HG03039 (cell line): ENCODE data around the gene SH3BP2.

Experiments
- ATAC-seq: cut with Tn5 transposase; IDR thresholded peaks from one replicate; pipeline ENCODE4 v1.9.1; 2021; ENCODE audit warnings: mild to moderate bottlenecking, moderate library complexity; ENCODE audit not compliant: unreplicated experiment

The SH3BP2 gene

DNA sequence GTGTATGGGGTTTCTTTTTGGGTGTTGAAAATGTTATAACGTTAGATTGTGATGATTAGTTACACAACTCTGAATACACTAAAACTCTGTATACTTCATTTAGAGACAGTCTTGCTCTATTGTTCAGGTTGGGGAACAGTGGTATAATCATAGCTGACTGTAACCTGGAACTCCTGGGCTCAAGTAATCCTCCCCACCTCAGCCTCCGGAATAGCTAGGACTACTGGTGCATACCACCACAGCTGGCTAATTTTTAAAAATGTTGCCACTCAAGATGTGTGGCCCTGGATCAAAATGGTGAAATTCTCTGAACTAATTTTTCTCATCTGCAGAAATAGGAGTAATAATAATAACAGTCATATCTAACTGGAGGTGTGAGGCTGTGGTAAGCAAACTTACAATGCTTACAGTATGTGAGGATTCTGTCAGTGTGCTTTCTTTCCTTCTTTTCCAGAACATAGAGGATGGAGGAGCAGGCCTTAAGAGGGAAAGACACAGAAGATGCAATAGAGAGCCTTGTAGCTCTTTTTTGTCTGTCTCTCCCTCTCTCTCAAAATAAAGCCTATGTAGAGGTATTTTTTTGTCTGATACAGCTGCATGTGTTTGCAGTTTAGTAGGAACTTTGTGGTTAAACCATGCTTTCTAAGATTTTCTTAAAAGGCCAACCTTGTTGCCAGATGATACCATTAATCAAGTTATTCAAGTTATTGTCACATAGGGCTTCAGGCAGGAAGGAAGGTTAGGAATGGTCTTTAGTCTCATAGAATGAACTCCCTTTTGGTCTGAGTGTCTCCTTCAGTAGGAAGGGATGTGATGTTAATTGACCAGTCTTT, 58.3 kb downstream of the SH3BP2 start:
- no peak for ATAC-seq

DNA sequence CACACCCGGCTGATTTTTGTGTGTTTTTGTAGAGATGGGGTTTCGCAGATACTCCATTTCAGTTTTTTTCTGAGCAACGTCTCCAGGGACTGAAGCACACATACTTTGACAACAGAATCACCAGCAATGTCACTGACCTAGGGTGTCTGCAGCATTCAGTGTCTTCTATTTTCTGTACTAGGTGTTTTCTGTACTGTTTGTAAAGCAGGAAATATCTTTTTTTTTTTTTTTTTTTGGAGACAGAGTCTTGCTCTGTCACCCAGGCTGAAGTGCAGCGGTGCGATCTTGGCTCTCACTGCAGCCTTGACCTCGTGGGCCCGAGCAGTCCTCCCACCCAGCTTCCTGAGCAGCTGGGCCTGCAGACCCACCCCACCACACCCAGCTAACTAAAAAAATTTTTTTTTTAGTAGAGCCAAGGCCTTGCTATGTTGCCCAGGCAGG, 59.6 kb downstream of the SH3BP2 start:
- no peak for ATAC-seq

DNA sequence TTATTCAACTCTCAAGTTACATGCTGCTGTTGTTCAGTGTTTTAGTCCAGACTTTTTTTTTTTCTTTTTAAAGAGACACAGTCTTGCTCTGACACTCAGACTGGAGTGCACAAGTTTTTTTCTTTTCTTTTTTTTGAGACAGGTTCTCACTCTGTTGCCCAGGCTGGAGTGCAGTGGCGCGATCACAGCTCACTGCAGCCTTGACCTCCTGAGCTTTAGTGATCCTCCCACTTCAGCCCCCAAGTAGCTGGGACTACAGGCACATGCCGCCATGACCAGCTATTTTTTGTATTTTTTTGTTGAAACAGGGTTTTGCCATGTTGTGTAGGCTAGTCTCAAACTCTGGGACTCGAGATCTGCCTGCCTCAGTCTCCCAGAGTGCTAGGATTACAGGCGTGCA, 62.7 kb downstream of the SH3BP2 start:
- ATAC-seq, result no peak

DNA sequence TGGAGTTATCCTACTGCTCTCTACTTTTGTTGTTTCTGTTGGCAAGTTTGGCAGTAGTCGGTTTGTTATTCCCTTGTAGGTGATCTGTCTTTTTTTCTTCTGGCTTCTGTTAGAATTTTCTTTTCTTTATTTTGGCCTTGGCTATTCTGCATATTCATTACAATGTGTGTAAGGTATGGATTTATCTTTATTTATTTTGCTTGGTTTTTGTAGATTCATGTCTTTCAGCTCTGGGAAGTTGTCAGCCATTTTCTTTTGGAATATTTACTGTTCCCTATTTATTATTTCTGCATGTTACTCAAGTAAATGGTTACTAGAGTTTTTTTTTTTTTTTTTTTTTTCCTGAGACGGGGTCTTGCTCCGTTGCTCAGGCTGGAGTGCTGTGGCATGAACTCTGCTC, 63.4 kb downstream of the SH3BP2 start:
- no peak for ATAC-seq

DNA sequence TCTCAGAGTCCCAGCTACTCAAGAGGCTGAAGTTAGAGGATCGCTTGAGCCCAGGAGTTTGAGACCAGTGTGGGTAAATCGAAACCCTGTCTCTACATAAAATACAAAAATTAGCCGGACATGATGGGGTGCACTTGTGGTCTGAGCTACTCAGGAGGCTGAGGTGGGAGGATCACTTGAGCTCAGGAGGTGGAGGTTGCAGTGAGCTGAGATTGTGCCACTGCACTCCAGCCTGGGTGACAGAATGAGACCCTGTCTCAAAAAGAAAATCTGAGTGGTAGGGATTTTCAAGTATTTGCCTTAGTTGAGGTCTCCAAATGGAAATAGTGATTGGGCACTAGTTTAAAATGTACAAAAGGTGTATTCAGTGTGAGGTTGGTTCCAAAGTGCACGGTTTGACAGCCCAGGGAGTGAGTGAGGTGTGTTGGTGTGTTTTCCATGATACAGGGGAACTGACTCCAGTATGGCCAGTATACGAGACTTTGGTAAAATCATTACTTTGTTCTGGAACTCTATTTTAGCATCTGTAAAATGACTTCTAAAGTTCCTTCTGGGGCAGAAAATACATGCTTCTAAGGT, 64.6 kb downstream of the SH3BP2 start:
- ATAC-seq, result no peak

DNA sequence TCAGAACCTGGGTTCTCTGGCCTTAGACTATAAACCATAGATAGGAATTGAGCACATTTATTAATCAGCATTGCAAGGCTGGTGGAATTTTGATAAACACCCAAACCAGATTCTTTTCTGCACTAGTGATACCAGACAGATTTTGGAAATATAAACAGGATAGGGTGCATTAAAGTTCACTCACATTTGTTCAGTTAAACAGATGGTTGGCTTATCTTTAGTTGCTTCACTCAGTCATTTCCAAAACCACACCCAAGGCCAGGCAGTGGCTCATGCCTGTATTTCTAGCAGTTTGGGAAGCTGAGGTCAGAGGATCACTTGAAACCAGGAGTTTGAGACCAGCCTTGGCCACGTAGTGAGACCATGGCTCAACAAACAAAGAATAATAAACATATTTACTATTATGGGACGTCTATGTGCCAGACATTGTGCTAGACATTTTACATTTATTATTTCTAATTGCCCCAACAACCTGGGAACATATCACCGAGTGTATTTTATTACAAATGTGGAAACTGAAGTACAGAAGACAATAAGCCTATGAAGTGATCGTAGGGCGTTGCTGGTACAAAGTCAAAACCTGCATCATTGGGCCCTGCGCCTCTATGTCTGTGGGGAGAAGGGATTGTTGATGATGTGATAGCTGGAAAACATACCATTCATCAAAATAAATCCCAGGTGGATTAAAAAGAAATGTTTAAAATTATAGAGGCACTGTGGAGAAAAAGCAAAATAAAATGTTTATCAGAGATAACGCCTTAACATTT, 65.7 kb downstream of the SH3BP2 start:
- no peak for ATAC-seq

DNA sequence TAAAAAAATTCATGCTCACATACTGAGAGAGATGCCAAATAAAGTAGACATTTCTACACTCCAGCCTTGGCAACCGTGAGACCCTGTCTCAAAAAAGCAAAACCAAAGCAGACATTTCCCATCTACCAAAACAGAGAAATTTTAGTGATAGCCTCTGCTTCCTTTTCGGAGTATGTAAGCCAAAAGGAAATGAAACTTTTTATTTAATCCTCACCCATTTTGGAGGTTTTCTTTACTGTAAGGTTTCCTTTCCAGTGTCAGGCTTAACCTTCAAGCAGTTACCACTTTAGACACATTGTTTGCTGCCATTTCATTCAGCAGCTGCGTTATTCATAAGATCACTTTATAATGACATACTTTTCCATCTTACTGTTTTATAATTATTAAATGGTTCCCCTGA, 66.6 kb downstream of the SH3BP2 start:
- no peak for ATAC-seq

DNA sequence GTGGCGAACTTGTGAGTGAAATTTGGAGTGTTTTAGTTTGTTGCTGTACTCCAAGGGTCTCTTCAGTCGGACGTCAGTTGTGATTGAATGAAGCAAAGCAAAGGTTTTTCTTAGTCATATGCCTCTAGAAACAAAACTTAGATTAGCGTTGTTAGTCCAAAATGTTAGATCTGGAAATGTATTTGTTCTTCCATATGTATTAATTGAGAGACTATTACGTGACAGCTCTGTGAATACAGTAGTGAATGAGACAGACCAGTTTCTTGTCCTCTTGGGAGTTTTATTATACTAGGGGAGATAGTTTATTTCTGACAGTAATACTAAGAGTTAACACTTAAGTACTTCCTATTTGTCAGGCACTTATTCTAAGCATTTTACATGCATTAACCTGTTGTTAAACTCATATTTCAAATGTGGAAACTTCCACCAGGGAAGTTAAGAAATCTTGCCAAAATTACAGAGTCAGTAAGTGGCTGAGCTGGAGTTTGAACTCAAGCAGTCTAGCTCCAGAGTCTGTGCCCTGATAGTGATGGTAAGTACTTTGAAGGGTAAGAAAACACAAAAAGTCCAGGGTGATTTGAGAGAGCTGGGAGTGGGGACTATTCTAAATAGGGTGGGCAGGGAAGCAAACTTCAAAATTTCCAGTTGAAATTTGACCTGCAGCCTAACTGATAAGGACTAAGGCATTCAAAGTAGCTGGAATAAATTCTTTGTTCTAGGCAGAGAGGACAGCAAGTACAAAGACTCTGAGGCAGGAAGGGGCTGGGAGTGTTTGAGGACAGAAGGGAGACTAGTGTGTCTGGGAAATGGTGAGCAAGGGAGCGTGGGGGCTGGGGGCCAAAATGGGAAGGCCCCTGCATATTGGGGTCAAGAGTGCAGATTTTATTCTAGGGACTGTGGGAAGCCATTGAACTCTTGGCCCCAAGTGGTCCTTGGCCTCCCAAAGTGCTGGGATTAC, 67.8 kb downstream of the SH3BP2 start:
- ATAC-seq, result no peak

DNA sequence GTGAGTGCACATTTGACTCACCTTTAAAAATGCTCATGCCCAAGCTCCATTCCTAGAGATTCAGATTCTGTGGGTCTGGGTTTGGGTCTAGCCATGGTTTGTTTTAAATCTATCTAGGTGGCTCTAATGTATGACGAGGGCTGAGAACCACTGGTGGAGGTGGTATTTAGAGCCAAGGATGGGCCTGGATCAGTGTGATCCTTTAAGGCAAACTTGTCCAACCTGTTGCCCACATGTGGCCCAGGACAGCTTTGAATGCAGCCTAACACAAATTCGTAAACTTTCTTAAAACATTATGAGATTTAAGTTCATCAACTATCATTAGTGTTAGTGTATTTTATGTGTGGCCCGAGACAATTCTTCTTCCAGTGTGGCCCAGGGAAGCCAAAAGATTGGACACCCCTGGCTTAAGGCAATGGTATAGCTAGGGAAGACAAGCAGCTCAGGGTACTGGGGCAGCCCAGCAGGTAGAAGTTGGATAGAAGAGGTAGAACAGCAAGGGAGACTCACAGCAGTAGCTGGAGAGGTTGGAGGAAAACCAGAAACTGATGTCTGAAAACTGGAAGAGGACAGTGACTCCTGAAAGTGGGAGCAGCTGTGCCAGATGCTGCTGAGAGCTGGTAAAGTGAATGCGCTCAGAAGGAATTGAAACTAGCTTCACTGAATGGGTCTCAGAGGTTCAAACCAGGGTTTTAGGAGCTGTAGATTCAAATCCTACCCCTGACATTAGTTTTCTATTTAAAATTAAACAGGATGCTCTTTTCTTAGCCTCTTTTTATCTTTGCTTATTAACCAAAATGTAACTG, 68.9 kb downstream of the SH3BP2 start:
- no peak for ATAC-seq

DNA sequence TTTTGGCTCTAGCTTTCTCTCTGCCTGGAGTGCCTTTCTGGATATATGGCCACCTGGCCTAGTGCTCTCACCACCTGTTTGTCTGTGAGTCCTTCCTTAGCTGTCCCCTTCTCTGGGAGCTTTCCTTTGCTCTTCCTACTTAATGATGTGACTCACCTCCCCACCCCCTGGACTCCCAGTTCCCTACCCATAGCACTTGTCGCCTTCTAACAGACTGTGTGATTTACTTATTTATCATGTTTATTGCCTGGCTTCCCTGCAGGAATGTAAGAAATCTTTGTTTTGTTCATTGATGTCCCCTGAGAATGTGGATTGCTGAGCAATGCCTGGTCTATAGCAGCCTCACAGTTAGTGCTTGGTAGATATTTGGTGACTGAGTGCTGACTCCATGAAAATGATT, 69.6 kb downstream of the SH3BP2 start:
- ATAC-seq, result no peak

DNA sequence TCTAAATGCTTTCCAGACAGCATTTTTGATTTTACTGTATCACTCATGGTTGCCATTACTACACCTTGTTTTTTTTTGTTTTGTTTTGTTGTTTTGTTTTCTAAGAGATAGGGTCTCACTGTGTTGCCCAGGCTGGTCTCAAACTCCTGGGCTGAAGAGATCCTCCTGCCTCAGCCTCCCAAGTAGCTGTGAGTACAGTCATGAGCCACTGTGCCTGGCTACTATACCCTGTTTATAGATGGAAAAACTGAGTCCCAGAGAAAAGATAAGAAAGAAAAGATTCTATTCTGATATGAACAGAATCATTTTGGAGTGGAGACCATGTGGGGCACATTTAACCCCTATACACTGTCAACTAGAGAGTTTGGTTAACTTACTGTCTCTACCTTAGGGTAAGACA, 70.8 kb downstream of the SH3BP2 start:
- ATAC-seq, result no peak

DNA sequence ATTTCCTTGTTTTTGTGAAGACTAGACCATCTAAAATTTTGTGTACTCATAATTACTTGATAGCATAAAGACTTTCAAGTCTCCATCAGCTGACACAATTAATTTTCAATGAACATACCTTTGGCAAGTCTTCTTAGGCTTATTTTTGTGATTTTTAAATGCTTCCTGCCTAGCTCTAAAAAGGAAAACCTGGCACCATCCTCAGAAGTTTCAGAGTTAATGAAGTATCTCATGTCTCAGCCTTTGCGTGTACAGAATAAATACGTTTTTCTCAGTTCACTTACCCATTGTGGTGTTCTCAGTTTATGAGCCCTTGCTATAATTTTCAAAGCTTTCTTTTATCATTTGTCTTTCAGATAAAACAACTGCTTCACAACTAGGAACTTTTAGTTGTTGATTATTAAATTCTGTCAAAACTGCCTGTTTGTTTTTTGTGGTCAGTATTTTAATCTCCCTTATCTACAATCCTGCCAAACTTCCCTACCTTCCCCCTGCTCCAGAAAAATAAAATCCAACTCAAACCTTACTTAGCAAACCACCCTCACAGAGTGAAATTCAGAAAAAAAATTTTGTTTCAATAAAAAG, 72.4 kb downstream of the SH3BP2 start:
- ATAC-seq, result no peak

DNA sequence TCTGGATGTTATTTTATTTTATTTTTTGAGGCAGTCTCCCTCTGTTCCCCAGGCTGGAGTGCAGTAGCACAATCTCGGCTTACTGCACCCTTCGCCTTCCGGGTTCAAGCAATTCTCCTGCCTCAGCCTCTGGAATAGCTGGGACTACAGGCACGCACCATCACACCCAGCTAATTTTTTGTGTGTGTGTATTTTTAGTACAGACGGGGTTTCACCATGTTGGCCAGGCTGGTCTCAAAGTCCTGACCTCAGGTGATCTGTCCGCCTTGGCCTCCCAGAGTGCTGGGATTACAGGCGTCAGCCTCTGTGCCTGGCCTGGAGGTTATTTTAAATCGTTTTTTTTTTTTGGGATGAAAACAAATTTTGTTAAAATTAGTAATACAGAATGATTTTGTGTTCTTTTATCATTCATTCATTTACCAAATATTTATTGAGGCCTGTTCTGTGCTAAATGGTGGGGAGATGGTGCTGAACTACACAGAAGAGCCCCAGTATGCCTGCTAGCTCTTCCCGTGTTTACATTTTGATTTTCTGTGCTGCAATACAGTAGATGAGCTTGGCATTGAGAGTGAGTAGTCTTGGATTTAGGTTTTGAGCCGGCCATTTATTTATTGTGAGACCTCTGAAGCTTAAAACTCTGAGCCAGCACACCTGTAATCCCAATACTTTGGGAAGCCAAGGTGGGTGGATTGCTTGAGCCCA, 73.4 kb downstream of the SH3BP2 start:
- ATAC-seq, result no peak

DNA sequence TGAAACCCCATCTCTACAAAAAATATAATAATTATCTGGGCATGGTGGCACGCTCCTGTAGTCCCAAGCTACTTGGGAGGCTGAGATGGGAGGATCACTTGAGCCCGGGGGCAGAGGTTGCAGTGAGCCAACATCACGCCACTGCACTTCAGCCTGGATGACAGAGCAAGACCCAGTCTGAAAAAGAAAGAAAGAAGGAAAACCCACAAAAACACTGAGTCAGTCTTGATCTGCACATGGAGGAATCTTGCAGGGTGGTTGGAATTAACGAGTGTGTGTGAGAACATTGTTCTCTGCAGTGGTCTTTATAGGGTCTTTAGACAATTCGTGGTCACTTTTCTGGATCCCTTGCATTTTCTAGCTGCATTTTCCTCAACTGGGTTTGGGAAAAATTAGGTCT, 74.0 kb downstream of the SH3BP2 start:
- ATAC-seq, result no peak

DNA sequence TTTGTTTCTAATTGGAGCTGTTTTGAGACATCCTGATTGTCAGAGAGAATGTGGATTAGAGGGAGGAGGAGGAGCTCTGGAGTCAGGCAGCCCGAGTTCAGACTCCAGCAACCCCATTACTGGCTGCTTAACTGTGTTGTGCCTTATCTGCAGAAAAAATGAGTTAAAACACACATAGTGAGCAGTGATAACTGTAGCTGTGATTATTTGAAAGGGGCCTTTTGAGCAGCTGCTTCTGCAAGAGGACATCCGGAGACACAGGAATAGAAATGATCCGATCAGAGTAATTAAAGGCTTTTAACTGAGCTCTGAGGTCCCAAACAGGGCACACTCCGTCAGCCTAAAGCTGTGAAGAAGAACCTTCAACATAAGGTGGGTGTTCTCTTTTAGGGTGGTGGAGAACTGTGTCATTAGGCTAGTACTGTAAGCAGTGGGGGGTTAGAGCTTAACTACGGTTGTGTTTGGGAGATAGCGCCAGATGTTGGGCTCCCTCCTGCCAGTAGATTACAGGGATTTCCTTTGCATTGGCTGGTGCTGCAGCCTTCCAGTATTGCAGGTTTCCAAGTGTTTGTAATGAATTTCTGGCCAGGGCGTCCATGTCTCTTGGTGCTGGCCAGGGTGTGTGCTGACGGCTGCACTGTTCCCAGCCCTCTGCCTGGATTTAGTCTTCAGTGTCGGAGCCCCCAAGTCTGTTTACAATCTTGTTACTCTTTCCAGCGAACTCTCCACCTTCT, 75.0 kb downstream of the SH3BP2 start:
- ATAC-seq, result no peak

DNA sequence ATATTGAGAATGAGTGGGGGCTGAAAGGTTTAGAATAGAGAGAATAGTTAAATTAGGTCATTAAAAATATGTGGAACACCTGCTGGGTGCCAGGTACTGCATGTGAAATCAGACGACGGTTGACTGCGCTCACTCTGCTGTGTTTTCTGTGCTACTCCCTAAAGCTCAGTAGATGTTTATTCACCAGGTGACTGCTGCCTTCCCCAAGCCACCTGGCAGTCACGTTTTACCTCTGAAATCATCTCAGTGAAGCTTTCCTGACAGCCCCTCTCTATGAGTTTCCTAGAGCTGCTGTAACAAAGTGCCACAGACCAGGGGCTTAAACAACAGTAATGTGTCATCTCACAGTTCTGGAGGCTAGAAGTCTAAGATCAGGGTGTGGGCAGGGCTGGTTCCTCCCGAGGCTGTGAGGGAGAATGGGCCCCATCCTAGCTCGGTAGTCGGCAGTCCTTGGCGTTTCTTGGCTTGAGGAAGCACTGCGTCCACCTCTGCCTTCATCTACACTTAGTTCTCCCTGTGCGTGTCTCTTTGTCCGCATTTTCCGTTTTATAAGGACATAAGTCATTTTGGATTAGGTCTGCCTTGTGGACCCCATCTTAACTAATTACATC, 76.1 kb downstream of the SH3BP2 start:
- ATAC-seq, result no peak

DNA sequence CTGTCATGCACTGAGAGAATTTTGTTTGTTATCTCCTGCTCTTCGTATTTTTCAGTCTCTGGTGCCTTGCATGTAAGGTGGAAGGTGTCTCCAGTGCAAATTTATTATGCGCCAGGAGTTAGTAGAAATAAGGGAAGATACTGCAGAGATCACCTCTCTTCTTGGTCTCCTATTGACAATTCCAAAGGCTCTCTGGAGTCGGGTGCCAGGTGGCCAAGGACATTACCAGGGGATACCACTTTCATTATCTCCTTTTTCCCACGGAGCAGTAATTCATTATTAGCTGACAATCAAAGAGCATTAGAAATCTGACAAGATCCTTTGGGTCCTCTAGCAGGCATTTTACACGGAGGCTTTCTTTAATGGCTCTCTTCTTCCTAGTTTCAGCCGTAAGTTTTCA, 76.8 kb downstream of the SH3BP2 start:
- ATAC-seq, result no peak

DNA sequence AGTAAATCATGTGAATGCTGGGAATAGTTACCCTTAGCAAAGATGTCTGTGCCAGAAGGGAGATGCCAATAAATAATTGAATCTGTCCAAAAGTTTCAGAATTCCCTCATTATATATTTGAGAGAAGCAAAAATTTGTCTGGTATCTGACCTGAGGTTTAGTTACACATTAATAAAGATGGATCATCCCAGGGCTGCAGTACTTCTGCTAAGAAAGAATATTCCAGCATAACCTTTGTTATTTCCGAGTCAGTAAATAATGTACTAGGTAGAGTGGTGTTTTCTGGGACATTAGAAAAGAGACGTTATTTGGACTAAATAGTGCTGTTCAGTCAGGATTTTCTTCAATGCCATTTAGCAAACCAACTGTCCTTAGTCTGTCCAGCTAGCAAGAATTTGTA, 77.2 kb downstream of the SH3BP2 start:
- ATAC-seq, result no peak
